AG08396 (cell line): ENCODE data around the gene DCANP1.

ENCODE experiments used
- DNase-seq: peaks from one replicate; pipeline ENCODE4 v3.0.0; 2012; ENCODE audit warnings: low spot score, mixed read lengths

DCANP1 gene

DNA sequence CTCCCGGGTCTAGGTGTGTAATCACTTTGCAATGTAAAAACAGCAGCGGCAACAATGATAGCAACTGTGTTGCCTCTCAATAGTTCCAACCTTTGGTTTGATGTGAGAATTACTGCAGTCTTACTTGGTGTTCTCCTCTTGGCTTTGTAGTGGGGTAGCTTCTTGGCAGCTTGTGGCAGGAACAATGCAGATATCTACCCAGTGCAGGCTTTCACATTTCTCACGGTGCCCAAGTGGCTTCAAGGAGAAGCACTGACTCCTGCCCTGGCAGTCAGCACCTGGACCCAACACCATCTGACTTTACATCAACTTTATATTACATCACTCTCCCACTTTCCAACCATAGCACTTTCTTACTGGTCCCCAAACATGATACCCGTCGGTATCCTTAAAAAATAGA lies 33.4 kb upstream of the DCANP1 start:
- DNase-seq: no peak

DNA sequence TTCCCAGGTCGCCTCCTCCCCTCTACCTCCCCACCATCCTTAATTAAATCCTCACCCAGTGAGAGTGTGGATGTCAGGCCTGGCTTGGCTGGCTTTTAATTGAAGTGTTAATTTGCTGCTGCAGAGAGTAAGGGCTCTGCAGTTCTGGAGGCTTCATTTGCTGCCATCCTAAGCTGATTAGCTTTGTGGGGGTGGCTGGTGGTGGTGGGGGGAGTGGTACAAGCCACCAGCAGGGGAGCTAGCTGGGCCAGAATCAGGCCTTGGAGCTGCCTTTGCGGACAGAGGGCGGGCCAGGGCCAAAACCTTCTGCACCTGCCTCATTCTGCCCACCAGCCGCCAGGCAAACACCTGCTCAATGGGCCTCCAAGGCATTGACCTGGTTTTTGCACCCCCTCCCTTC lies 31.8 kb upstream of the DCANP1 start:
- DNase-seq: no peak

- no peak for DNase-seq
Observed at GRCh38 chr5:135477613-135478066, 30.5 kb upstream of the DCANP1 start.

GRCh38 chr5:135476615-135477581 lies 29.8 kb upstream of the DCANP1 start:
- DNase-seq: no peak

DNA sequence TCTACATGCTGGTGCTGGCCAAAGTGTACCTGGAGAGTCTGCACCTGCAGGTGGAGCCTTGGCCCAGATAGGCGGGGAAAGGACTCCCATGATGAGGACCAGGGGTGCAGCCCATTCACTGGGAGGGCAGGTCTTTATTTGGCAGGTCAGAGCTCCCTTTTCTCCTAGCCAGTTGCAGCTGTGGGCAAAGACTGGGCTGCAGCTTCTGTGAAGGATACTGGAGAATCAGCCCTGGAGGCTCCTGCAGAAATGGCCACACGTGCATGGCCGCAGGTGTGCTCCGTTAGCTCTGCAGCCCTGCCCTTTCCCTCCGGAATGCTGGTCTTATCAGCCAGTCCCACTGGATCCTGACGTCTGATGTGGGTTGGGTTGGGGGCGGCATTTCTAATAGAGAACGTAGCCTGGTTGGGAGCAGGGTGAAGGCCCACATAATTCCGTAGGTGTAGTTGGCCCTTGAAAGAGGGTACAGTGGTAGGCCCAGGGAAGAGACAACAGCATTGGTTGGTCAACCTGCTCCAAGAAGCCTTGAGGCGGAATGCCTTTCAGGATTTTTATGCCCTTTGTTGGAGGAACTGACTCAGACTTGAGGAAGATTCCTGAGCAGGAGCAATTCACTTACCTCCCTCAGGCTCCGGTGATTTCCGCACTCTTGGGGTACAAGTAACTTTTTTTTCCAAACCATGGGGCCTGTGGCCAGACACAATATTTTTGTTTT lies 27.0 kb upstream of the DCANP1 start:
- DNase-seq: no peak

DNA sequence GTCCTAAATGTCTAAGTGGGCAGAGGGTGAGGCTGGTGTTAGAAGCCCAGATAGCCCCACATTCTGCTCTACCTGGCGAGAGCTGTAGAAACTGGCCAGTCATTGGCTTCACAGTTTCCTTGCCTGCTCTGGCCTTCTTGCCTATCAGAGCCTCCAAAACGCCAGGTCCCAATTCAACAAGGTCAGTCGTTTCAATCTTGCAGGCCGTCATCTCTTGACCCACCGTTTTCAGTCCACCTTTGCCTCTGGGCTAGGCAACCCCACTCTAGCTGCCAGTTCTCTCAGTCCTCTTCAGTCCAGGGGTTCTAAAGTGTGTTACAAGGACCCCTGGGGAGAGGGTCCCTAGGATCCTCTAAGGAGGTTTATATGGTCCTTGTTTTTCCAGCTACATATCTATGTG lies 25.0 kb upstream of the DCANP1 start:
- no peak for DNase-seq

DNA sequence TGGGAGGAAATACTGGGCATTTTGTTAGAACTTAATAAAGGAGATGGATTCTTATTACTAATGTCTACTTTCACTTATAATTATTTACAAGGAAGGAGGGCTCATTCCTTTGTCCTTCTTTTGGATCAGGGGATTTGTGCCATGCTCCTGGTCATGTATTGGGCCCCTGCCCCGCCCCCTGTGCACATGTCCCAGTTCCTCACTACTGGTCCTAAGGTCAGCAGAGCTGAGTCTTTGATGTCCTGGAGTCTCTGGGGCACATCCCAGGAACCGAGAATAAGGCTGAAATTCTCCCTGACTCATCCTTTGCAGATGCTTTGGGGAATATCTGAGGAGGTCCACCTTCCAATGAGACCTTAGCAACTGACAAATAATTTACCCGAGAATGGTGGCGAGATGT lies 24.6 kb upstream of the DCANP1 start:
- no peak for DNase-seq

DNA sequence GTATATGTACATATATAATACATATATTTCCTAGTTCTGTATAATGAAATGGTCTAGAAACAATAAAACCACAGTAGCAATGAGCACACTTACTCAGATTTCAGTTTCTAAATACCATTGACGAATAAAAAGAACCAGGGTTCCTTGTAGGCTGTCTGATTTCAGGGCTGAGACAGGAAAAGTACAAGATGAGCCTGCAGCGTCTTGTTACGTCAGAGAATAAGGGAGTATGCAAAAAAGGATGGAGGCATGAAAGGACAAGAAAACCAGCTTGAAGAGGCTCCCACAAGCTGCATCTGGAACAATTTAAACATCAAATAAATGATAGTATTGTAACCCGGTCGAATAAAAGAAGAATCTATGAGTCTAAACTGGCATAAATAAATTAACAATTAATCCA lies 22.8 kb upstream of the DCANP1 start:
- no peak for DNase-seq

DNA sequence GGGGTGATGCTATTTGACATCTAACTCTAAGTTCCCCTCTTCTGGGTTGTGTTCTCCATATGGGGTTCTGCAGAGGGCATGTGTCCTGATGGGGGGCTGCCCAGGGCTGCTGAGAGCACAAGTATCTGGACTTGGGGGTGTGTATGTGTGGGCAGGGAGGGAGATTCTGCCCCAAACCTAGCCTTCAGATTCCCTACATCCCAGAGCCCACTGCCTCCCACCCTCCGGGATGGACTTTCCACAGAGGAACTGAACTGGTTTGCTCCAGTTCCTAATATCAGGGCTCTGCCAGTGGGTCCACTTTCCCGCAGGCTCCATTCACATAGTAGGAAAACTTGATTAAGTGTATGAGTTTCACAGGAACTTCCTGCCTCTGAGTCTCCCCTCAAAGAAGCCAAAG lies 21.4 kb upstream of the DCANP1 start:
- no peak for DNase-seq

DNA sequence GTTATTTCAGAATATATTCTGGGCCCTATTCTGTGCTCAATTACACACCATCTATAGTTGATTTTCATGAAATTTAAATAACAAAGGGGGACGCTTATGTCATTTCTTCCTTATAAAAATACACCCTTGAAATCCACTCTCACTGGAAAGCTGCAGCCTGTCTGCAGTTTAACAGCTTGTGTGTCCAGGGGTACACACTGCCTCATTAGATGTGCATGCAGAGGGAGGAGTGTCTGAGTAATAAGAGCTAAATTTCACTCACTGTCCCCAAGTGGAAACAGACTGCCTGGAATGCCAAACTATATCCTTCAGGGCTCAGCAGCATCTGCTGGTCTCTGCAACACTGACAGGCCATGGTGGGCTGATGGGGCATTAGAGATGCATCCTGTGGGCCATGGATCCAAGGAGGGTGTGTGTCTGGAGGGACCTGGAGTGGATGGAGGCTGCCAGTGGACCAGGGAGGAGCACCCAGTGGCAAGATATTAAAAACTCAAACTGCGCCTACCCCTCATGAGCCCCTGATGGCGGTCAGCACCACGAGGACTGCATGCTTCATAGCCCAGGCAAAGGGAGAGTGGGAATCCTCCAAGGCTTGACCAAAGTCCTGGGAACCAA lies 20.8 kb upstream of the DCANP1 start:
- DNase-seq: no peak

GRCh38 chr5:135467051-135467625 lies 20.0 kb upstream of the DCANP1 start:
- no peak for DNase-seq

GRCh38 chr5:135466178-135467050 lies 19.3 kb upstream of the DCANP1 start:
- DNase-seq: peak; percentile 90

DNA sequence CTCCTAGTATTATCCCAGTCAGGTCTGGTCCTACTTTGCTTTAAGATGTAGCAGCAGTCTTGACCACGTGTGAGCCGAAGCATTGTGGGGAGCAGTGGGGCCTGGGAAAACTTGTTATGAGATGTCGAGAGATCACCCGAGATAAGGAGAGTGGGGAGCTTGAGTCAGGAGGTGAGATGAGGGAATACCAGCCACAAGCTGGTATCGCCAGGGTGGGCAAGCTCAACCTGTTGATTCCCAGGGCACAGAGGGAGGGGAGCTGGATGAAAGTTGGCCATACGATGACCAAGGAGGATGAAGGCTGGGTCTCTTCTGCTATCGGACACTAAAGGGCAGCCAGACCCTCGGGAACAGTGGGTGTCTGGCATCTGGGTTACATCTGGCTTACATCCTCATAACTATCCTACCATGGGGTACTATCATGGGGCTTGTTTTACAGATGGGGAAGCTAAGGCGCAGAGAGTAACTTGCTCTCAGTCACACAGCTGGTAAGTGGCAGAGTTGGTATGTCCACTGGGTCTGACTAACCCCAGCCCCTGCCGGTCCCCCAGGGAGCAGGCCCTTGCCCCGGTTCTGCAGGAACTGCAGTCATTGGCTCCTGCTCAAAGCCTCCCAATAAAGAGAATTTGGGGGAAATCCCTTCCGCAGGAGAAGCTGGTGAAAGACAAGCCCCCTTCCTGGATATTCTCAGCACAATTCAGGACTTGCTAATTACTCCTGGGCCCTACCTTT lies 18.4 kb upstream of the DCANP1 start:
- no peak for DNase-seq

- DNase-seq: peak; percentile 62
Observed at GRCh38 chr5:135462304-135462703, 15.2 kb upstream of the DCANP1 start.

DNA sequence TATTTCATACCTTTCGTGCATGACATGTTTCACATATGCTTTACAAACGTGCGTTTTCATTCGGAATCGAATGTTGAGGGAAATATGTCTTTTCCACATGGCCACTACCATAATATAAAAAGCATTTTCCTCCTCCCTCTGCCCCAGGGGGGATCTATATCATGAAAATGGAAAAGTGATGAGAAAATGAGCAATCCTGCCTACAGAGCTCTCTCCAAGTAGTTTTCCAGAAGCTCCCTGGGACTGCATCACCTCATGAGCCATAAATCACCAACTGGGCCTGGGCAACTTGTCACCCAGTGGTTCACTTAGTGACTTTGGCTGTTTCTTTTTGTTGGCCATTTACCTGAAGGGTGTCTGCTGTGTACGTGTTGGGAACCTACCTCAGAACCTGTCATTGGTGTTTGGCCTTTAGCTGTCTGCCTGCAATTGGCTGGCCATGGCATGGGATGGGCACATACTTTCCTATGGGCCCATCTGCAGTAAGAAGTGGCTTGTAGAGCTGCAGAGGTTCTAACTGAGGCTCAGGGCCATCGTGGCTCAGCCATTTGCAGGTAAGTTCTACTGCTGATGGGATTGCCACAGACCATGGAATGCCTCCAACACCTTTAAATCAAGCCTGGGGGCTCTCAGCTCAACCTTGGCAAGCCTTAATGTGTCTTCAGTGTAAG lies 14.5 kb upstream of the DCANP1 start:
- DNase-seq: no peak

GRCh38 chr5:135460246-135461033 lies 13.3 kb upstream of the DCANP1 start:
- DNase-seq: no peak

GRCh38 chr5:135458921-135459331 lies 11.8 kb upstream of the DCANP1 start:
- DNase-seq: peak; percentile 56

GRCh38 chr5:135458356-135458755 lies 11.2 kb upstream of the DCANP1 start:
- no peak for DNase-seq

- DNase-seq: peak; percentile 56
Observed at GRCh38 chr5:135457424-135458071, 10.4 kb upstream of the DCANP1 start.
